HUES6 (cell line): ENCODE data around the gene CELF1.
"Not testable (repeated sequence)": the region's sequence is repeated elsewhere in the genome, so short reads cannot be mapped to it uniquely, and the experiment has no call there.

Experiments used
- H3K27ac ChIP-seq: 2 replicates; pipeline ENCODE4 v1.7.0; 2013; ENCODE audit warnings: low read depth, mild to moderate bottlenecking, low read length, inconsistent platforms
- H3K27me3 ChIP-seq: 2 replicates; pipeline ENCODE4 v1.6.1; 2013; ENCODE audit warnings: low read length; ENCODE audit not compliant: control insufficient read depth, insufficient read depth
- H3K36me3 ChIP-seq: 2 replicates; pipeline ENCODE4 v1.6.1; 2013; ENCODE audit warnings: low read length; ENCODE audit not compliant: control insufficient read depth, insufficient read depth
- H3K4me1 ChIP-seq: 2 replicates; pipeline ENCODE4 v1.6.1; 2013; ENCODE audit warnings: low read length; ENCODE audit not compliant: control insufficient read depth, insufficient read depth
- H3K4me3 ChIP-seq: 2 replicates; pipeline ENCODE4 v1.5.1; 2013; ENCODE audit warnings: low read depth, low read length
- H3K9ac ChIP-seq: one replicate; pipeline ENCODE4 v1.6.1; 2013; ENCODE audit warnings: mild to moderate bottlenecking, low read length
- H3K9me3 ChIP-seq: 2 replicates; pipeline ENCODE4 v1.6.1; 2013; ENCODE audit warnings: low read depth, low read length; ENCODE audit not compliant: control insufficient read depth, insufficient read depth

The CELF1 gene

GRCh38 chr11:47534704-47535251 lies 18.2 kb downstream of the CELF1 start:
- Histone ChIP-seq H3K9ac (no peak overlapping the region), H3K4me1 (peaks cover 9% of the 10 kb centered on the region; the same call in 1 of the 2 replicates), H3K27me3 (no peaks in the 10 kb centered on the region), H3K9me3 (no peaks in the 10 kb centered on the region), H3K36me3 (no peaks in the 10 kb centered on the region), H3K27ac (no peak overlapping the region), H3K4me3 (no peak overlapping the region)

- Histone ChIP-seq H3K27me3 (no peaks in the 10 kb centered on the region), H3K9ac (no peak overlapping the region), H3K27ac (no peak overlapping the region), H3K4me3 (no peak overlapping the region), H3K9me3 (no peaks in the 10 kb centered on the region), H3K36me3 (no peaks in the 10 kb centered on the region; the same call in 1 of the 2 replicates), H3K4me1 (peaks cover 3% of the 10 kb centered on the region; the same call in 1 of the 2 replicates)
These were observed 19.2 kb downstream of the CELF1 start for GRCh38 chr11:47533690-47534151.

GRCh38 chr11:47532597-47533213 lies 20.2 kb downstream of the CELF1 start:
- H3K9me3 ChIP-seq: no peaks in the 10 kb centered on the region
- H3K9ac ChIP-seq: no peak overlapping the region
- H3K27ac ChIP-seq: no peak overlapping the region
- H3K27me3 ChIP-seq: no peaks in the 10 kb centered on the region
- H3K4me3 ChIP-seq: no peak overlapping the region
- 0 out of 2 replicates have a peak, but pooled peaks cover 3% of the 10 kb centered on the region for H3K4me1 ChIP-seq
- H3K36me3 ChIP-seq: no peaks in the 10 kb centered on the region; the same call in 1 of the 2 replicates

GRCh38 chr11:47531666-47532065 lies 21.3 kb downstream of the CELF1 start:
- Histone ChIP-seq H3K27ac (no peak overlapping the region), H3K9ac (no peak overlapping the region), H3K36me3 (no peaks in the 10 kb centered on the region; the same call in 1 of the 2 replicates), H3K4me1 (0 out of 2 replicates have a peak, but pooled peaks cover 3% of the 10 kb centered on the region), H3K27me3 (no peaks in the 10 kb centered on the region), H3K9me3 (no peaks in the 10 kb centered on the region), H3K4me3 (no peak overlapping the region)

GRCh38 chr11:47530721-47531120 lies 22.2 kb downstream of the CELF1 start:
- H3K9me3 ChIP-seq, H3K36me3 ChIP-seq, H3K27me3 ChIP-seq, H3K9ac ChIP-seq, H3K27ac ChIP-seq, H3K4me3 ChIP-seq, H3K4me1 ChIP-seq: not testable (repeated sequence)

GRCh38 chr11:47529951-47530350 lies 23.0 kb downstream of the CELF1 start:
- no peaks in the 10 kb centered on the region for H3K9me3 ChIP-seq
- no peaks in the 10 kb centered on the region; the same call in 1 of the 2 replicates for H3K36me3 ChIP-seq
- H3K4me3 ChIP-seq: no peak overlapping the region
- peaks cover 16% of the 10 kb centered on the region for H3K4me1 ChIP-seq
- H3K9ac ChIP-seq: no peak overlapping the region
- no peak overlapping the region for H3K27ac ChIP-seq
- H3K27me3 ChIP-seq: no peaks in the 10 kb centered on the region

- H3K9ac ChIP-seq: no peak overlapping the region
- no peaks in the 10 kb centered on the region for H3K9me3 ChIP-seq
- no peaks in the 10 kb centered on the region; the same call in 1 of the 2 replicates for H3K36me3 ChIP-seq
- no peaks in the 10 kb centered on the region for H3K27me3 ChIP-seq
- H3K27ac ChIP-seq: no peak overlapping the region; the same call in 1 of the 2 replicates
- no peak overlapping the region for H3K4me3 ChIP-seq
- H3K4me1 ChIP-seq: peaks cover 35% of the 10 kb centered on the region
These were observed 25.7 kb downstream of the CELF1 start for GRCh38 chr11:47527186-47527585.

- not testable (repeated sequence) for H3K36me3 ChIP-seq, H3K9me3 ChIP-seq, H3K4me3 ChIP-seq, H3K9ac ChIP-seq, H3K27me3 ChIP-seq, H3K27ac ChIP-seq
- peaks cover 32% of the 10 kb centered on the region for H3K4me1 ChIP-seq
These were observed 26.9 kb downstream of the CELF1 start for GRCh38 chr11:47526032-47526431.

- peaks cover 40% of the 10 kb centered on the region for H3K4me1 ChIP-seq
- H3K27me3 ChIP-seq: no peaks in the 10 kb centered on the region
- H3K4me3 ChIP-seq: peak overlapping the region; percentile 19; the same call in 1 of the 2 replicates
- H3K36me3 ChIP-seq: no peaks in the 10 kb centered on the region; the same call in 1 of the 2 replicates
- peak overlapping the region; percentile 32 for H3K27ac ChIP-seq
- peak overlapping the region; percentile 7 for H3K9ac ChIP-seq
- no peaks in the 10 kb centered on the region for H3K9me3 ChIP-seq
These were observed 28.5 kb downstream of the CELF1 start for GRCh38 chr11:47524291-47524874.

- H3K4me3 ChIP-seq: peak overlapping the region; percentile 19; the same call in 1 of the 2 replicates
- H3K27me3 ChIP-seq: no peaks in the 10 kb centered on the region
- H3K4me1 ChIP-seq: peaks cover 45% of the 10 kb centered on the region
- H3K9me3 ChIP-seq: no peaks in the 10 kb centered on the region
- H3K9ac ChIP-seq: peak overlapping the region; percentile 2
- no peaks in the 10 kb centered on the region; the same call in 1 of the 2 replicates for H3K36me3 ChIP-seq
- no peak overlapping the region for H3K27ac ChIP-seq
These were observed 29.3 kb downstream of the CELF1 start for GRCh38 chr11:47523490-47524225.
